HG03460 (cell line): ENCODE measurements around the gene MYO1G.
"Not testable (repeated sequence)": the region's sequence is repeated elsewhere in the genome, so short reads cannot be mapped to it uniquely, and the experiment has no call there.

Experiments used
- ATAC-seq: cut with Tn5 transposase; IDR thresholded peaks from one replicate; pipeline ENCODE4 v1.9.1; 2021; ENCODE audit not compliant: unreplicated experiment

The MYO1G gene

GRCh38 chr7:44999245-45000092, 20.7 kb upstream of the MYO1G start:
- peak; percentile 63 for ATAC-seq

DNA sequence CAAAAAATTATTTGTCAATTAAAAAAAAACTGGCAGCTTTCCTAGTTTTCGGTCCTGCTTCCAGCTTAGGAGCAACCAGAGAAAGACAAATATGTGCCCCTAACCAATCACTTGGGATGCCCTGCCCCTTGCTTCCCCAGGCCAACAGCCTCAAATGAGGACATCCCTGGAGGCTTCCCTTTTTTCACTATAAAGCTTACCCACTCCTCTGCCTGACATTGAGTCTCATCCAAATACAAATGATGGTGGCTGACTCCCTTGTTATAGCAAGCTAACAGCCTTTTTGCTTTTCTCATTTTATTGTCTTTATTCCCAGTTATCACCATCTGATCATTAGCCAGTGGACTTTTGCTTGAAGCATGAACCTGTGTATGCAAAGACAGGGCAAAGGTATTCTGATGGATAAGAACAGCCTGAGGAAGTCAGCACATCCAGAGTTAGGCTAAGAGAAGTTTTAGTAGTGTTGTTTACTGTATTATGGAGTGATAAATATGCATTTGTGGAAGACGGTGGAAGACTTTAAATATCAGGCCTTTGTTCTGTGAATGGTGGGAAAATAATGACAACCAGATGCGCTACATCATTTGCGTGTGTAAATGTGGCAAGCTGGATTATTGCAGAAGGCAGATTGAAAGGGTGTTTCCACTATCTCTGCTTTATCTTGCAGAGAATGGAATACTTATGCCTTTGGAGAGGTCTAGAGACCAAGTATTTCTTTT, 19.5 kb upstream of the MYO1G start:
- no peak for ATAC-seq

DNA sequence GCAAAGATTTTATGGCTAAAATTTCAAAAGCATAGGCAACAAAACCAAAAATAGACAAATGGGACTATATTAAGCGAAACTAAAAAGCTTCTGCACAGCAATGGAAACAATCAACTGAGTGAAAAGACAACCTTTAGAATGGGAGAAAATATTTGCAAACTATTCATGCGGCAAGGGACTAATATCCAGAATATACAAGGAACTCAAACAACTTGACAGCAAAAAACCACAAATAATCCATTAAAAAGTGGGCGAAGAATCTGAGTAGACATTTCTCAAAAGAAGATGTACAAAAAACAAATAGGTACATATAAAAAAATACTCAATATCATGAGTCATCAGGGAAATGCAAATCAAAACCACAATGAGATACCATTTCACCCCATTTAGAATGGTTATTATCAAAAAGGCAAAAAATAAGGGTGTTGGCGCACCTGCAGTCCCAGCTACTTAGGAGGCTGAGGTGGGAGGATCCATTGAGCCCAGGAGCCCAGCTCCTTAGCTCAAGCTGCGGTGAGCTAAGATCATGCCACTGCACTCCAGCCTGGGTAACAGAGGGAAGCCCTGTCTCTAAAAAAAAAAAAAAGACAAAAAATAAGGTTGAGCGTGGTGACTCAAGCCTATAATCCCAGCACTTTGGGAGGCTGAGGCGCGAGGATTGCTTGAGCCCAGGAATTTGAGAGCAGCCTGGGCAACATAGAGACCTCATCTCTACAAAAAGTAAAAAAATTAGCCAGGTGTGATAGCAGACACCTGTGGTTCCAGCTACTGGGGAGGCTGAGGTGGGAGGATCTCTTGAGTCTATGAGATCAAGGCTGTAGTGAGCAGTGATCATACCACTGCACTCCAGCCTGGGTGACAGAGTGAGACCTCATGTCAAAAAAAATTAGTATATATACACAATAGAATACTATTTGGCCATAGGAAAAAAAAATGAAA, 17.0 kb upstream of the MYO1G start:
- ATAC-seq = no peak

GRCh38 chr7:44994877-44995554, 16.2 kb upstream of the MYO1G start:
- ATAC-seq = no peak

- ATAC-seq = not testable (repeated sequence)
Observed at GRCh38 chr7:44992004-44992795, 13.4 kb upstream of the MYO1G start.

DNA sequence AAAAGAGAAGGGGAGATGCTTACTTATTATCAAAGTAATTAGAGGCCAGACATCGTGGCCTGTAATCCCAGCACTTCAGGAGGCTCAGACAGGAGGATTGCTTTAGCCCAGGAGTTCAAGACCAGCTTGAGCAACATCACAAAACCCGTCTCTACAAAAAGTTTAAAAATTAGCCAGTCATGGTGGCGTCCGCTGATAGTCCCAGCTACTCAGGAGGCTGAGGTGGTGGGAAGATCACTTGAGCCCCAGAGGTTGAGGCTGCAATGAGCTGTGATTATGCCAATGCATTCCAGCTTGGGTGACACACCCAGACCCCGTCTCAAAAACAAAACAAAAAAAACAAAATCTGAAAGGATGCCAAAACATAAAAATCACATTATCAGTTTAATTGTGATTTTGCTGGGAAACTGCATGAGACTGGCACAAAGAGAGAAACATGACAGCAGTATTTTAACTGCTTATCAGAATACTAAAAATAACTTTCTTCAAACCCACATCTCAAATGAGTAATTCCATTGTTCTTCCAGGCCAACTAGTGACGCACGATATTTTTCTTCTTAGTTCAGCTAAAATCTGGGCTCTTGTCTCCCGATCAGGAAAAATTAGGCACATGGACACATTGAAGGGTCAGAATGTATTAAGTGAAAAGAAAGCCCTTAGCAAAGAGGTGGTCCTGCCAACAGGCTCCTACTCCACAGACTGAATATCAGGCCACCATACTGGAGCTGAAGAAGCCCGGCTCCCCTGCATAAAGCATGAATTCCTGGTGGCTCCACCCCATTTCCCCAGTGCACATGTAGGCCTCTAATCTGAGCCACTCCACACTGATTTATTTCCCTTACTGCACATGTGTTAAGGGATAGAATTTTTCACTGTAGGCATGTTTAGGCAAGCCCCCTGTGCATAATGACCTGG, 11.6 kb upstream of the MYO1G start:
- ATAC-seq = no peak

DNA sequence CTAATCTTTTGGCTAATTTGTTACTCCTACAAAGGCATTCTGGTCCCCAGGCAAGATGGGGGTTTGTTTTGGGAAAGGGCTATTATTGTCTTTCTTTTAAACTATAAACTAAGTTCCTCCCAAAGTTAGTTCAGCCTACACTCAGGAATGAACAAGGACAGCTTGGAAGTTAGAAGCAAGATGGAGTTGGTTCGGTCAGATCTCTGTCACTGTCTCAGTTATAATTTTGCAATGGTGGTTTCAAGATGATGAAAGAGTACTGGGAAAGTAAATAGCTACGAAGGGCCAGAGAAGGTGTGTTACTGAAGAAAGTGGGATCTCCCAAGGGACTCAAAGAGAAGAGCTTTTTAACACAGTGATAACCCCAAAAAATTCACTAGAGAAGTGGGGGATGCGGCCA, 10.3 kb upstream of the MYO1G start:
- no peak for ATAC-seq

GRCh38 chr7:44988701-44989100, 9.9 kb upstream of the MYO1G start:
- no peak for ATAC-seq

DNA sequence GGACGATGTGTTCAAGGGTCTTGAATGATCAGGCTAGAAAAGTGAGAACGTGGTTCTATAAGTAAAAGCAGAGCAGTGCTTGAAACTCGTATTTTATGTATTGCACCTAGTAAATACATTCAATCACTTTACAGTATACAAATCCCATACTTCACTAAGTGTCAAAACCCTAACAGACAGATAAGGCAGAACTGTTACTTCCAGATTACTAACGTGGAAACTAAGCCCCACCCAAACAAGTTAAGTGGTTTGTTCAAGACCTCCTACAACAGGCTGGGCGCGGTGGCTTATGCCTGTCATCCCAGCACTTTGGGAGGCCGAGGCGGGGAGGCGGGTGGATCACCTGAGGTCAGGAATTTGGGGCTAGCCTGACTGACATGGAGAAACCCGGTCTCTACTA, 9.2 kb upstream of the MYO1G start:
- ATAC-seq = no peak

DNA sequence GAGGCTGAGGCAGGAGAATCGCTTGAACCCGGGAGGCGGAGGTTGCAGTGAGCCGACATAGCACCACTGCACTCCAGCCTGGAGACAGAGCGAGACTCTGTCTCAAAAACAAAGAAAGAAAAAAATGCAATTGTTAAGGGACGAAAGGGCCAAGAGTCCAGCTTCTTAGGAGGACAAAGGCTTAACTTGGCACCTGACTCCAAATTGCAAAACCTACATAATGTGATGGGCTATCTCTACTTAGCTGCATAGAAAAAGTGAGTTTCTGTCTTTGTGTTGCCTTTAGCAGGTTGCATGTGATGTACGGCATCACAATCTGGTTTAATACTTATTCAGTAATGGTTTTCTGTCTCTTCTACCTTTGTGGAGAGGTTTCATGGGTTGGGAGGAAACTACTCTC, 8.6 kb upstream of the MYO1G start:
- ATAC-seq = no peak

- ATAC-seq = peak; percentile 95
Observed at GRCh38 chr7:44986218-44987053, 7.6 kb upstream of the MYO1G start.

- no peak for ATAC-seq
Observed at GRCh38 chr7:44985900-44986217, 7.0 kb upstream of the MYO1G start.

GRCh38 chr7:44985033-44985695, 6.3 kb upstream of the MYO1G start:
- ATAC-seq = no peak

GRCh38 chr7:44984478-44984758, 5.6 kb upstream of the MYO1G start:
- no peak for ATAC-seq

- ATAC-seq = no peak
Observed at GRCh38 chr7:44983742-44984477, 5.1 kb upstream of the MYO1G start.

DNA sequence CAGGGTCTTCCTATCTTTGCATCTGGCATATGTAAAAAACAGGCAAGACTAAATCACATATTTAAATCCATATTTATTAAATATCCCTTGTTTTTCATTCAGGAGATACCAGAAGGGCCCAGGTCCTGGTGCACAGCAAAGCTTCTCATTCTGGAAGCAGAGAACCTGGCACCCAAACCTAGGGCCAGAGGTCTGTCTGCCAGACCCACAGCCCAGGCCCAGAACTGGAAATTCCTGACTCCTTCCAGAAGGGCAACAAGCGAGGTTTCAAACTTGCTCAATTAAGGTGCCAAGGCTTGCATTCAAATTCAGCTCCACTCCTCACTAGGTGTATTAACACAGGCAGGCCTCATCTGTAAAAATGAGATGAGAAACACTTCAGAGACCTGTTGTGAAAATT, 4.2 kb upstream of the MYO1G start:
- ATAC-seq = no peak

- ATAC-seq = no peak
Observed at GRCh38 chr7:44982535-44982923, 3.7 kb upstream of the MYO1G start.
